NT2/D1 (cell line): ENCODE results near the gene CXCL8.

Experiments used
- SUZ12 ChIP-seq: IDR thresholded peaks from 2 replicates; pipeline ENCODE4 v1.6.1; 2011; ENCODE audit not compliant: insufficient read length, insufficient read depth; ENCODE audit errors: extremely low read depth
- YY1 ChIP-seq: IDR thresholded peaks from 2 replicates; pipeline ENCODE4 v1.6.1; 2011; ENCODE audit not compliant: insufficient read length, insufficient read depth

- TF ChIP-seq YY1 (no peak), SUZ12 (no peak)
Measured at GRCh38 chr4:73711989-73712388, 28.4 kb upstream of the CXCL8 start.
